Gastrocnemius medialis (tissue), 4 donors: ENCODE measurements around the gene ARID5B.

Experiments used
- POLR2A ChIP-seq, 2 donors: fragments of 450-650 bp; IDR thresholded peaks; one replicate each; pipeline ENCODE4 v1.6.1; 2017; ENCODE audit warnings: antibody characterized with exemption in 2 of 2, mild to moderate bottlenecking in 2 of 2, moderate library complexity in 2 of 2
- TF ChIP-seq, protein P1 (sequence below), 5 experiments: fragments of 450-650 bp in 3 of 5; fragments of 200-600 bp in 2 of 5; sonication (generic) in 2 of 5; IDR thresholded peaks in 4 of 5; conservative IDR thresholded peaks in 1 of 5; 1 replicate in 4 of 5; 2 replicates in 1 of 5; pipeline ENCODE4 v1.5.1; 2016 to 2019; ENCODE audit warnings: antibody characterized with exemption in 5 of 5, mild to moderate bottlenecking in 3 of 5, moderate library complexity in 3 of 5

DNA sequence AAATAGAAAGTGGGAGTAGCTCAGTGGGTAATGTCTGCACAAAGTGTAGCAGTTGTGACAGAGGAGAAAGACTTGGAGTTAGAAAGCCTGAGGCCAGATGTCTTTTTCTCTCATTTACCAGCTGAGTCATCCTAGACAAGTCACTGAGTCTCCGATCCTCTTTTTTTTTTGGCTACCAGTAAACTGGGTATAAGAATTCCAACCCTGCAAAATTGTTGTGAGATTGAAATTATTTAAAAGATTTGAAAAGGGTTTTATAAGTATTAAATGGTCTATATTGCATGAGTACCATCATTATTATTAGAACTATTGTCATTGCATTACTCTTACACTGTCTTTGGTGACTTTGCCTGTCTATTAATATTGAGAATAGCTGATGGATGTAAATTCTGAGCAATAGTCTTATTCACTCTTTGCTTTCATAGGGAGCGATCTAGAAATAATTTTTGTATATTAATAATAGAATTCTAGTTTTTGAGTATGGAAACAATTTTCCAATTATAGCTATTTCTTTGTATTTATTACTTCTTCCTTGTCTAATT lies 74.0 kb downstream of the ARID5B start:
- TF ChIP-seq, protein P1, sequence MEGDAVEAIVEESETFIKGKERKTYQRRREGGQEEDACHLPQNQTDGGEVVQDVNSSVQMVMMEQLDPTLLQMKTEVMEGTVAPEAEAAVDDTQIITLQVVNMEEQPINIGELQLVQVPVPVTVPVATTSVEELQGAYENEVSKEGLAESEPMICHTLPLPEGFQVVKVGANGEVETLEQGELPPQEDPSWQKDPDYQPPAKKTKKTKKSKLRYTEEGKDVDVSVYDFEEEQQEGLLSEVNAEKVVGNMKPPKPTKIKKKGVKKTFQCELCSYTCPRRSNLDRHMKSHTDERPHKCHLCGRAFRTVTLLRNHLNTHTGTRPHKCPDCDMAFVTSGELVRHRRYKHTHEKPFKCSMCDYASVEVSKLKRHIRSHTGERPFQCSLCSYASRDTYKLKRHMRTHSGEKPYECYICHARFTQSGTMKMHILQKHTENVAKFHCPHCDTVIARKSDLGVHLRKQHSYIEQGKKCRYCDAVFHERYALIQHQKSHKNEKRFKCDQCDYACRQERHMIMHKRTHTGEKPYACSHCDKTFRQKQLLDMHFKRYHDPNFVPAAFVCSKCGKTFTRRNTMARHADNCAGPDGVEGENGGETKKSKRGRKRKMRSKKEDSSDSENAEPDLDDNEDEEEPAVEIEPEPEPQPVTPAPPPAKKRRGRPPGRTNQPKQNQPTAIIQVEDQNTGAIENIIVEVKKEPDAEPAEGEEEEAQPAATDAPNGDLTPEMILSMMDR (IDR thresholded peaks at IDR 0.05 in 4 of 5, conservative IDR thresholded peaks at IDR 0.05 in 1 of 5): no peak
- no peak for TF ChIP-seq POLR2A (IDR thresholded peaks at IDR 0.05)
